Choroid plexus epithelial cell (primary cell): Measurements from ENCODE around the gene INSR.

Experiments
- DNase-seq: peaks from one replicate; pipeline ENCODE4 v3.0.0-alpha.2; 2010; ENCODE audit warnings: low read depth
- H3K4me3 ChIP-seq: 2 replicates; pipeline ENCODE4 v1.5.1; 2011; ENCODE audit warnings: low read depth, mild to moderate bottlenecking, control low read depth, low read length, moderate library complexity
- TF ChIP-seq, protein P1 (sequence below): conservative IDR thresholded peaks from 2 replicates; pipeline ENCODE4 v1.5.1; 2011; ENCODE audit warnings: low read depth, mild to moderate bottlenecking, control low read depth, inconsistent platforms, low read length, moderate library complexity

Gene INSR

GRCh38 chr19:7297742-7298141, 3.5 kb upstream of the INSR start:
- TF ChIP-seq, protein P1, sequence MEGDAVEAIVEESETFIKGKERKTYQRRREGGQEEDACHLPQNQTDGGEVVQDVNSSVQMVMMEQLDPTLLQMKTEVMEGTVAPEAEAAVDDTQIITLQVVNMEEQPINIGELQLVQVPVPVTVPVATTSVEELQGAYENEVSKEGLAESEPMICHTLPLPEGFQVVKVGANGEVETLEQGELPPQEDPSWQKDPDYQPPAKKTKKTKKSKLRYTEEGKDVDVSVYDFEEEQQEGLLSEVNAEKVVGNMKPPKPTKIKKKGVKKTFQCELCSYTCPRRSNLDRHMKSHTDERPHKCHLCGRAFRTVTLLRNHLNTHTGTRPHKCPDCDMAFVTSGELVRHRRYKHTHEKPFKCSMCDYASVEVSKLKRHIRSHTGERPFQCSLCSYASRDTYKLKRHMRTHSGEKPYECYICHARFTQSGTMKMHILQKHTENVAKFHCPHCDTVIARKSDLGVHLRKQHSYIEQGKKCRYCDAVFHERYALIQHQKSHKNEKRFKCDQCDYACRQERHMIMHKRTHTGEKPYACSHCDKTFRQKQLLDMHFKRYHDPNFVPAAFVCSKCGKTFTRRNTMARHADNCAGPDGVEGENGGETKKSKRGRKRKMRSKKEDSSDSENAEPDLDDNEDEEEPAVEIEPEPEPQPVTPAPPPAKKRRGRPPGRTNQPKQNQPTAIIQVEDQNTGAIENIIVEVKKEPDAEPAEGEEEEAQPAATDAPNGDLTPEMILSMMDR, result no peak
- no peak overlapping the region for H3K4me3 ChIP-seq
- DNase-seq, result no peak

- no peak for DNase-seq
- no peak overlapping the region for H3K4me3 ChIP-seq
- TF ChIP-seq, protein P1, result no peak
These were observed 1.8 kb upstream of the INSR start for GRCh38 chr19:7295912-7296536.

GRCh38 chr19:7294558-7295212, 471 bp upstream of the INSR start:
- peak overlapping the region; percentile 68 for H3K4me3 ChIP-seq
- TF ChIP-seq, protein P1, result peak; percentile 4
- DNase-seq, result no peak

DNA sequence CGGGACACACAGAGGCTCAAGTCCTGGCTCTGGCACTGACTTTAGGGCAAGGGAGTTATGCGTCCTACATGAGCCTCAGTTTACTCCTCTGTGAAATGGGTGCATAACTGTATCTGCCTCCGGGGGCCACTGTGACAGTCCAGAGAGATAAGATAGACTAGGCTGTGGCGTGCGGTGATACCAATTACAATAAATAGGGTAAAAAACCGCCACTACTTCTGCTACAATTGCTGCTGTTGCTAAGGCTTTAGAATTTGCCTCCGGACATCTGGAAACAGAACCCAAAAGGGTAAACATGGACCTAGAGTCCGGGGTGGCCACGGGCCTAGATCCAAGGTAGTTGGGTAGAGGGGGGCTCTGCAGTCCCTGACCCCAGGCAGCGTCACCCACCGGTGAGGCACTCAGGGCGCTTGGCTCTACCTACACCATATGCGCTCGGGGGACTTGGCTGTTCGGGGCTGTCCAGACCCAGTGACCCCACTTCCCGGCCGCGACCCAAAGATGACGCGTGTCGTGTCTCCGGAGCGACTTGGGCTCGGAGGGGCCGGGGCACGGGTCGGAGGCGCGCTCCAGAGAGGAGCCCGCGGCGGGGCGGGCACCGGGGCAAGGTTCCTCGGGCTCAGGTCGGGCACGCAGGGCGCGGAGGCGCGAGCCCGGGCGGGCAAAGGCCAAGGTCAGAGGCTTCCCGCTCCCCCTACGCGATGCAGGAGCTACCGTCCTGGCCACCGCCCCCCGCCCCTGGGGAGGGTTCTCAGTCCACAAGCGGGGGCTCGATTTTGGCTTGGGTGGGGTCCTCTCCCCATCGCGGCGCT, 1.1 kb downstream of the INSR start:
- DNase-seq, result no peak
- peak overlapping the region; percentile 68 for H3K4me3 ChIP-seq
- TF ChIP-seq, protein P1, result no peak

DNA sequence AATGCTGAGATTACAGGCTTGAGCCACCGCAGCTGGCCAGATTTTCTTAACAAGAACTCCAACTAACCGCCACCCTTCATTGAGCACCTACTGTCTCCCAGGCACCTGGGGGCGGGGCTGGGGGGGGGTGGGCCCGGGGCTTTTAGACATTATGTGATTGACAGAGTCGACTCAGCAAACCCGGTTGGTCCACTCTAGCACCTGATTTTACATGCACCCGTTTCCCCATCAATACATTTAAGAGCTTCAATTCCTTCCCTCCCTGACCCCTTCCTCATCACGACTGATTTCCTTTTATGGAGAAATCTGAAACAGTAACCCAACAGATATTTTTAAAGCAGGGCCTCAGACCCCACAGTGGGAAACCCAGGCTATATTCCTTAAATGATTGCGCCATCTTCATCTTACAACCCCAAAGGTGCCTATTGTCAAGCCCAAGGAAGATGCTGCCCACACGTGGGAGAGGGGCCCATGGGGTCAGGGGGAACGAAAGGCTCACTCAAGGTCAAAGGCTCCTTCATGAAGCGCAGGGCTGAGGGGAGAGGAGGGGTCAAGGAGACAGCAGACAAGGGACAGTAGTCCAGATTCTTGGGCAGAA, 1.8 kb downstream of the INSR start:
- TF ChIP-seq, protein P1, result no peak
- no peak overlapping the region for H3K4me3 ChIP-seq
- no peak for DNase-seq

GRCh38 chr19:7288977-7289376, 5.2 kb downstream of the INSR start:
- no peak for DNase-seq
- H3K4me3 ChIP-seq, result no peak overlapping the region
- TF ChIP-seq, protein P1, result no peak
